Peyer's patch (tissue), 4 donors: ENCODE measurements around the gene VANGL1.

Experiments
- POLR2A ChIP-seq, 2 donors: fragments of 450-650 bp; IDR thresholded peaks; one replicate each; pipeline ENCODE4 v1.5.1; 2017; ENCODE audit warnings: antibody characterized with exemption in 2 of 2, mild to moderate bottlenecking in 2 of 2, moderate library complexity in 2 of 2
- TF ChIP-seq, protein P1 (sequence below), 6 experiments: fragments of 450-650 bp in 4 of 6; fragments of 200-600 bp in 2 of 6; sonication (generic) in 1 of 6; IDR thresholded peaks; one replicate each; pipeline ENCODE4 v1.5.1; 2017 to 2019; ENCODE audit warnings: antibody characterized with exemption in 6 of 6, mild to moderate bottlenecking in 3 of 6, moderate library complexity in 1 of 6

DNA sequence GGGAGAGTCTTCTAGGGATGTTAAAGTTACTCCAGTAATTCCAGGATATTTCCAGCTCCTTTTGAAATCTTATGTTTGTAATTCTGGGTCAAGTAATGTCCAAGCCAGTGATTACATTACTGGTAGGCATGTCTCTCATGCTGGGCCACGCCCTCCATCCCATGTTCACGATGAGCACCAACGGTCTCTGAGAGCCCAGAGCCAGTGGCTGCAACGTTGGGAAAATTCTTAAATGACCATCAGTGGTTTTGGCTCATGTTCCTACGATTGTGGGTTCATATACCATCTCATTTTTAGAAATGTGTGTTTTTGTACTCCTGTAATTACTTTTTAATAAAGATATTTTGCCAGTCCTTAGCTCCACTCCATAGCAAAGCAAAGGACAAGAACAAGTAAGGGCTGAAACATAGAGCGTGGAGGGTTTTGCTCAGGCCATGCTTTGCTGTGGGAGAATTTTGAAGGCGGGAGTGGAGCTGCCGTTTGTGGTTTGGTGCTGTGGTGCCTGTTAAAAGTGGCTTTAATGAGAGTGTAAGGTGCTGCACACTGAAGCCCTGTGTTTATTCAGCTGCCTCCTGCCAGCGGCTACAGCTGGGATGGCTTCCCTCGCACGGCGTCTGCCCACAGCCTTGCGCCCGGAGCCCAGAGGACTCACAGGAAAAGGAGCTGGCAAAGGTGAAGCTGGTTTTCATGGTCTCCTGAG is 28.9 kb downstream of the VANGL1 start:
- TF ChIP-seq, protein P1, sequence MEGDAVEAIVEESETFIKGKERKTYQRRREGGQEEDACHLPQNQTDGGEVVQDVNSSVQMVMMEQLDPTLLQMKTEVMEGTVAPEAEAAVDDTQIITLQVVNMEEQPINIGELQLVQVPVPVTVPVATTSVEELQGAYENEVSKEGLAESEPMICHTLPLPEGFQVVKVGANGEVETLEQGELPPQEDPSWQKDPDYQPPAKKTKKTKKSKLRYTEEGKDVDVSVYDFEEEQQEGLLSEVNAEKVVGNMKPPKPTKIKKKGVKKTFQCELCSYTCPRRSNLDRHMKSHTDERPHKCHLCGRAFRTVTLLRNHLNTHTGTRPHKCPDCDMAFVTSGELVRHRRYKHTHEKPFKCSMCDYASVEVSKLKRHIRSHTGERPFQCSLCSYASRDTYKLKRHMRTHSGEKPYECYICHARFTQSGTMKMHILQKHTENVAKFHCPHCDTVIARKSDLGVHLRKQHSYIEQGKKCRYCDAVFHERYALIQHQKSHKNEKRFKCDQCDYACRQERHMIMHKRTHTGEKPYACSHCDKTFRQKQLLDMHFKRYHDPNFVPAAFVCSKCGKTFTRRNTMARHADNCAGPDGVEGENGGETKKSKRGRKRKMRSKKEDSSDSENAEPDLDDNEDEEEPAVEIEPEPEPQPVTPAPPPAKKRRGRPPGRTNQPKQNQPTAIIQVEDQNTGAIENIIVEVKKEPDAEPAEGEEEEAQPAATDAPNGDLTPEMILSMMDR (IDR thresholded peaks at IDR 0.05) = no peak
- no peak for TF ChIP-seq POLR2A (IDR thresholded peaks at IDR 0.05)
